SK-N-MC (cell line): ENCODE results near the gene OTC.

Experiments
- EZH2 ChIP-seq: fragments of 200-600 bp; sonication (generic); IDR thresholded peaks from one replicate; pipeline ENCODE4 v1.6.1; 2017; ENCODE audit warnings: antibody characterized with exemption
- FOXP2 ChIP-seq: optimal IDR thresholded peaks from 2 replicates; pipeline ENCODE3; 2011; ENCODE audit warnings: mild to moderate bottlenecking, moderate library complexity; ENCODE audit not compliant: insufficient read depth; ENCODE audit errors: extremely low read length, control extremely low read depth
- POLR2AphosphoS5 ChIP-seq: IDR thresholded peaks from 2 replicates; pipeline ENCODE4 v1.6.1; 2012; ENCODE audit warnings: mild to moderate bottlenecking, low read depth, low read length, borderline replicate concordance

- TF ChIP-seq POLR2AphosphoS5 (no peak), EZH2 (no peak), FOXP2 (no peak)
Observed at GRCh38 chrX:38315186-38315585, 37.2 kb upstream of the OTC start.
